Loucy (cell line): ENCODE results near the gene BICD2.

ENCODE experiments used
- H2AFZ ChIP-seq: fragments of 200-600 bp; sonication (generic); 2 replicates; pipeline ENCODE4 v1.6.0; 2016; ENCODE audit warnings: antibody characterized with exemption, mild to moderate bottlenecking, low read length, moderate library complexity
- H3F3A ChIP-seq: fragments of 200-600 bp; 2 replicates; pipeline ENCODE4 v1.6.0; 2016; ENCODE audit warnings: antibody characterized with exemption, low read depth, mild to moderate bottlenecking
- H3K27me3 ChIP-seq: fragments of 200-600 bp; sonication (generic); 2 replicates; pipeline ENCODE4 v1.6.1; 2014; ENCODE audit warnings: low read length, mild to moderate bottlenecking; ENCODE audit not compliant: insufficient read depth, poor library complexity, severe bottlenecking
- H3K36me3 ChIP-seq: fragments of 200-600 bp; sonication (generic); 2 replicates; pipeline ENCODE4 v1.6.1; 2016; ENCODE audit warnings: low read length; ENCODE audit not compliant: insufficient read depth
- H3K4me1 ChIP-seq: fragments of 200-600 bp; sonication (generic); 2 replicates; pipeline ENCODE4 v1.5.1; 2014; ENCODE audit warnings: low read length, mild to moderate bottlenecking; ENCODE audit not compliant: insufficient read depth, poor library complexity, severe bottlenecking
- H3K4me2 ChIP-seq: fragments of 200-600 bp; sonication (generic); 2 replicates; pipeline ENCODE4 v1.6.0; 2014; ENCODE audit warnings: antibody characterized with exemption, low read length, low read depth, mild to moderate bottlenecking; ENCODE audit not compliant: poor library complexity, severe bottlenecking
- H3K4me3 ChIP-seq: fragments of 200-600 bp; sonication (generic); 2 replicates; pipeline ENCODE4 v1.5.1; 2014; ENCODE audit warnings: low read length, mild to moderate bottlenecking, mixed read lengths; ENCODE audit not compliant: poor library complexity, severe bottlenecking
- H3K79me2 ChIP-seq: fragments of 200-600 bp; sonication (generic); 2 replicates; pipeline ENCODE4 v1.6.1; 2014; ENCODE audit warnings: low read length; ENCODE audit not compliant: insufficient read depth
- H3K9ac ChIP-seq: fragments of 200-600 bp; sonication (generic); 2 replicates; pipeline ENCODE4 v1.6.0; 2014; ENCODE audit warnings: mild to moderate bottlenecking, low read depth, low read length, moderate library complexity; ENCODE audit not compliant: poor library complexity, severe bottlenecking
- H3K9me2 ChIP-seq: fragments of 200-600 bp; sonication (generic); replicated peaks from 2 replicates; pipeline ENCODE4 v1.6.1; 2016; ENCODE audit warnings: low read depth, low read length, mixed read lengths
- H3K9me3 ChIP-seq: fragments of 200-600 bp; sonication (generic); 2 replicates; pipeline ENCODE4 v1.6.1; 2014; ENCODE audit warnings: mild to moderate bottlenecking, antibody characterized with exemption, low read length, low read depth; ENCODE audit not compliant: insufficient read depth
- H4K20me1 ChIP-seq: fragments of 200-600 bp; sonication (generic); 2 replicates; pipeline ENCODE4 v1.6.0; 2014; ENCODE audit warnings: antibody characterized with exemption, low read length, mild to moderate bottlenecking; ENCODE audit not compliant: insufficient read depth, poor library complexity, severe bottlenecking
- EZH2phosphoT487 ChIP-seq: fragments of 200-600 bp; IDR thresholded peaks from 2 replicates; pipeline ENCODE4 v1.6.1; 2018; ENCODE audit warnings: antibody characterized with exemption, mild to moderate bottlenecking, moderate library complexity, borderline replicate concordance
- TF ChIP-seq, protein P1 (sequence below): fragments of 200-600 bp; sonication (generic); conservative IDR thresholded peaks from 2 replicates; pipeline ENCODE4 v1.5.1; 2014; ENCODE audit warnings: mild to moderate bottlenecking, antibody characterized with exemption, low read length

The BICD2 gene

DNA sequence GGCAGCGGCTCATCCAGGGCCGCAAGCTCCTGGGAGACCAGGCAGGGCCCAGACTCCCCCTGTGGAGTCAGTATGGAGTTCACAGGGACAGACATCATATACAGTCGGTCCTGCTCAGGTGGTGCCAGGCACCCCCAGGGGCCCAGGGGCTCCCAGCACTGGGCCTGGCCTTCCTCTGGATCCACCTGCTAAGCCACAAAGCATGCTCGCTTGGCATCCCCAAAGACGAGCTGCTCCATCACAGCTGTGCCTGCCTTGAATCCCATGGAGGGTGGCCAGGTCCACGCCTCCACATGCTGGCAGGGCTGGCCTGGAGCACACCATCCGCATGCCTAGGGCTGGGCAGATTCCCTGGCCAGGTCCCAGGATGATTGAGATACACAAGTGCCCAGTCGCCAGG, 4.6 kb downstream of the BICD2 start:
- Histone ChIP-seq H3K27me3 (no peaks in the 10 kb centered on the region), H3K36me3 (peaks cover 6% of the 10 kb centered on the region; the same call in 1 of the 2 replicates), H3K9me2 (no peaks in the 10 kb centered on the region), H2AFZ (no peak overlapping the region), H3F3A (0 out of 2 replicates have a peak, but pooled peaks cover under 1% of the 10 kb centered on the region), H3K9me3 (no peaks in the 10 kb centered on the region; the same call in 1 of the 2 replicates), H3K4me2 (peak overlapping the region; percentile 99), H3K79me2 (peaks cover 79% of the 10 kb centered on the region), H3K9ac (peak overlapping the region; percentile 1), H3K4me3 (peak overlapping the region; percentile 92), H4K20me1 (peaks cover 61% of the 10 kb centered on the region), H3K4me1 (peaks cover 42% of the 10 kb centered on the region)
- TF ChIP-seq, protein P1, sequence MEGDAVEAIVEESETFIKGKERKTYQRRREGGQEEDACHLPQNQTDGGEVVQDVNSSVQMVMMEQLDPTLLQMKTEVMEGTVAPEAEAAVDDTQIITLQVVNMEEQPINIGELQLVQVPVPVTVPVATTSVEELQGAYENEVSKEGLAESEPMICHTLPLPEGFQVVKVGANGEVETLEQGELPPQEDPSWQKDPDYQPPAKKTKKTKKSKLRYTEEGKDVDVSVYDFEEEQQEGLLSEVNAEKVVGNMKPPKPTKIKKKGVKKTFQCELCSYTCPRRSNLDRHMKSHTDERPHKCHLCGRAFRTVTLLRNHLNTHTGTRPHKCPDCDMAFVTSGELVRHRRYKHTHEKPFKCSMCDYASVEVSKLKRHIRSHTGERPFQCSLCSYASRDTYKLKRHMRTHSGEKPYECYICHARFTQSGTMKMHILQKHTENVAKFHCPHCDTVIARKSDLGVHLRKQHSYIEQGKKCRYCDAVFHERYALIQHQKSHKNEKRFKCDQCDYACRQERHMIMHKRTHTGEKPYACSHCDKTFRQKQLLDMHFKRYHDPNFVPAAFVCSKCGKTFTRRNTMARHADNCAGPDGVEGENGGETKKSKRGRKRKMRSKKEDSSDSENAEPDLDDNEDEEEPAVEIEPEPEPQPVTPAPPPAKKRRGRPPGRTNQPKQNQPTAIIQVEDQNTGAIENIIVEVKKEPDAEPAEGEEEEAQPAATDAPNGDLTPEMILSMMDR = no peak
- no peak for TF ChIP-seq EZH2phosphoT487

DNA sequence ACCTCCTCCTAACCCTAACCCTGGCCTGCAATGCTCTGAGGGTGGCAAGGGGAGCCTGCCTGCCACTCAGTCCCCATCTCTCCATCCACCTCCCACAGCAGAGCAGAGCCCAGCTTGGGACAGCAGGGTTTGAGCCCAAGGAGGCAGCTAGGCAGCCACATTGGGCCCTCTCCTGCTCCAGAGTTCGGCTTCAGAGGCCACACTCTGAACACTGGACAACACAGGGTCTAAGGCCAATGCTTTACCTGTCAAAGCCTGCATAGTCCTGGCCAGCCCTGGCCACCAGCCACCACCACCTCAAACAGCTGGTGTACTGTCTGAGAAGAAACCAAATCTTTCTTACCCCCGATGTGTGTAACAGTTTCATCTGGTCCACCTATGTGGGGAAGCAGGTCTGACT, 5.2 kb downstream of the BICD2 start:
- no peak overlapping the region for H2AFZ ChIP-seq
- H4K20me1 ChIP-seq = peaks cover 59% of the 10 kb centered on the region
- peak overlapping the region; percentile 31 for H3K4me3 ChIP-seq
- peaks cover 6% of the 10 kb centered on the region; the same call in 1 of the 2 replicates for H3K36me3 ChIP-seq
- no peaks in the 10 kb centered on the region for H3F3A ChIP-seq
- no peaks in the 10 kb centered on the region for H3K9me2 ChIP-seq
- H3K4me2 ChIP-seq = peak overlapping the region; percentile 99
- H3K9ac ChIP-seq = peak overlapping the region; percentile 1
- H3K79me2 ChIP-seq = peaks cover 79% of the 10 kb centered on the region
- H3K27me3 ChIP-seq = no peaks in the 10 kb centered on the region
- no peaks in the 10 kb centered on the region; the same call in 1 of the 2 replicates for H3K9me3 ChIP-seq
- TF ChIP-seq, protein P1 = no peak
- TF ChIP-seq EZH2phosphoT487 = no peak
- peaks cover 42% of the 10 kb centered on the region for H3K4me1 ChIP-seq

DNA sequence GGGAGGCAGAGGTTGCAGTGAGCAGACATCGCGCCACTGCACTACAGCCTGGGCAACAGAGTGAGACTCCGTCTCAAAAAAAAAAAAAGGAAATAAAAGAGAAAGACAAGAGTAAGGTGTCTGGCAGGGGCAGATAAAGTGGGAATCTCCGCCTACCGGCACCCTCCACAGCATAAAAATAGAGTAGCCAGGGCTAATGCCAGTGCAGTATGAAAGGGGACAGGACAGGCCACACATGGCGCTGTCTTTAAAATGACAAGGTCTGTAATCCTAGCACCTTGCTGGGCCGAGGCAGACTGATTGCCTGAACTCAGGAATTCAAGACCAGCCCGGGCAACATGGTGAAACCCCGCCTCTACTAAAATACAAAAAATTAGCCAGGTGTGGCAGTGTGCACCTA, 7.8 kb downstream of the BICD2 start:
- Histone ChIP-seq H3K9ac (no peak overlapping the region), H3K9me2 (no peaks in the 10 kb centered on the region), H3K4me2 (no peak overlapping the region), H3F3A (peaks cover 8% of the 10 kb centered on the region), H2AFZ (no peak overlapping the region), H3K79me2 (peaks cover 71% of the 10 kb centered on the region), H3K27me3 (no peaks in the 10 kb centered on the region), H3K4me1 (peaks cover 36% of the 10 kb centered on the region), H3K4me3 (no peak overlapping the region), H3K36me3 (peaks cover 6% of the 10 kb centered on the region; the same call in 1 of the 2 replicates), H4K20me1 (peaks cover 50% of the 10 kb centered on the region), H3K9me3 (no peaks in the 10 kb centered on the region; the same call in 1 of the 2 replicates)
- TF ChIP-seq, protein P1 = no peak
- TF ChIP-seq EZH2phosphoT487 = no peak
